Ovary (tissue), 3 donors: Measurements from ENCODE around the gene PTPRJ.
"Not testable (repeated sequence)": the region's sequence is repeated elsewhere in the genome, so short reads cannot be mapped to it uniquely, and the experiment has no call there.

Source experiments
- CTCF ChIP-seq, 3 donors: fragments of 450-650 bp in 2 of 3; fragments of 200-600 bp in 1 of 3; IDR thresholded peaks; one replicate each; pipeline versions ENCODE4 v1.5.1 to v1.8.0; 2016 to 2022; ENCODE audit warnings: antibody characterized with exemption in 3 of 3, mild to moderate bottlenecking in 1 of 3
- EP300 ChIP-seq: sonication (generic); formaldehyde crosslinking; IDR thresholded peaks from one replicate; pipeline ENCODE4 v1.6.1; 2017; ENCODE audit warnings: antibody characterized with exemption
- POLR2A ChIP-seq: fragments of 450-650 bp; IDR thresholded peaks from one replicate; pipeline ENCODE4 v1.6.1; 2017; ENCODE audit warnings: antibody characterized with exemption, mild to moderate bottlenecking, moderate library complexity
- donor health status: DM: no; HTN: no; CAD: no.

DNA sequence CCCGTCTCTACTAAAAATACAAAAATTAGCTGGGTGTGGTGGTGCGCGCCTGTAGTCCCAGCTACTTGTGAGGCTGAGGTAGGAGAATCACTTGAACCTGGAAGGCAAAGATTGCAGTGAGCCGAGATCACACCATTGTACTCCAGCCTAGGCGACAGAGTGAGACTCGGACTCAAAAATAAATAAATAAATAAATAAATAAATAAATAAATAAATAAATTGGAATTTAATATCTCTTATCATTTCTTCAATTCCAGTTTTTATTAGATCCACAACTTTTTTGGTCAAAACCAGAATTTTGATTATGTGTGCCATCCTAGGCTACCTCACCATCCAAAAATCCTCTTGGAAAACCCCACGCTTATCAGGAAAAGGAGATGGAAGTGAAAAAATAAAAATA is 43.2 kb downstream of the PTPRJ start:
- not testable (repeated sequence) for TF ChIP-seq EP300; POLR2A; CTCF (IDR thresholded peaks at IDR 0.05)
